HCT116 (cell line): ENCODE data around the gene HDAC2. TPM values are rescaled to one million over a fixed set of nuclear protein-coding genes. Genes with fewer than 3 reads are reported as not detected.

Experiments
- ATAC-seq: fragments of 200-7000 bp; cut with Tn5 transposase; 2 replicates; pipeline ENCODE4 v1.9.1; 2020; ENCODE audit warnings: mild to moderate bottlenecking, moderate library complexity
- BruUV-seq: library from RNA; stranded (reverse); fragments of 400-500 nt; replicated peaks from 2 replicates; lab custom pipeline; 2021; lab: Mats Ljungman, UMichigan
- CTCF ChIA-PET: fragments of 300-600 bp; sonication (Branson Sonifier 250); formaldehyde crosslinking; loops from one replicate; lab custom pipeline; 2021; ENCODE audit warnings: antibody characterized with exemption; lab: Charles Lee
- POLR2A ChIA-PET: fragments of 300-600, 350-600 bp; sonication (Branson Sonifier 250); formaldehyde crosslinking; loops from one replicate; lab custom pipeline; 2021; ENCODE audit warnings: antibody characterized with exemption; lab: Charles Lee
- RAD21 ChIA-PET, 2 experiments: fragments of 300-600 bp; sonication (Branson Sonifier 250); formaldehyde crosslinking; loops; one replicate each; lab custom pipeline; 2023; ENCODE audit warnings: low total read pairs in 2 of 2; ENCODE audit not compliant: uncharacterized antibody in 2 of 2, unreplicated experiment in 2 of 2, low non-redundant PET in 1 of 2; lab: Charles Lee
- DNase-seq: peaks from one replicate; pipeline ENCODE4 v3.0.0-alpha.2; 2010; ENCODE audit warnings: low read depth, low spot score
- H2AFZ ChIP-seq: fragments of 200-600 bp; shearing (Covaris generic), sonication (generic); 2 replicates; pipeline ENCODE4 v1.6.1; 2017; ENCODE audit warnings: low read depth, mixed run types, mixed read lengths, antibody characterized with exemption, low read length; ENCODE audit not compliant: poor library complexity, severe bottlenecking
- H3K27ac ChIP-seq: 2 replicates; pipeline ENCODE4 v1.5.1; 2012; ENCODE audit warnings: low read depth, low read length
- H3K27me3 ChIP-seq: fragments of 200-600 bp; sonication (generic); 2 replicates; pipeline ENCODE4 v1.6.1; 2016; ENCODE audit warnings: mixed run types, low read length, mixed read lengths; ENCODE audit not compliant: insufficient read depth
- H3K36me3 ChIP-seq, 2 experiments: fragments of 200-500 bp in 1 of 2; fragments of 200-600 bp in 1 of 2; sonication (Bioruptor generic) in 1 of 2; sonication (generic) in 1 of 2; 2 replicates each; pipeline versions ENCODE4 v1.5.1 to v1.6.1; 2014 to 2016; ENCODE audit warnings: low read length in 2 of 2, inconsistent platforms in 1 of 2, mixed read lengths in 1 of 2, mixed run types in 1 of 2; ENCODE audit not compliant: insufficient read depth in 2 of 2, control insufficient read depth in 1 of 2
- H3K4me1 ChIP-seq, 2 experiments: fragments of 200-600 bp in 1 of 2; sonication (generic) in 1 of 2; 2 replicates each; pipeline versions ENCODE4 v1.5.1 to v1.6.1; 2012 to 2017; ENCODE audit warnings: low read length in 2 of 2, inconsistent platforms in 1 of 2, mild to moderate bottlenecking in 1 of 2, mixed read lengths in 1 of 2, mixed run types in 1 of 2, moderate library complexity in 1 of 2; ENCODE audit not compliant: insufficient read depth in 2 of 2, control insufficient read depth in 1 of 2
- H3K4me2 ChIP-seq: fragments of 200-600 bp; sonication (generic); 2 replicates; pipeline ENCODE4 v1.6.1; 2017; ENCODE audit warnings: mixed run types, low read length, mixed read lengths
- H3K4me3 ChIP-seq, 2 experiments: fragments of 200-600 bp in 1 of 2; sonication (generic) in 1 of 2; replicated peaks in 1 of 2; 2 replicates each; pipeline ENCODE4 v1.5.1; 2011 to 2016; ENCODE audit warnings: low read length in 2 of 2, control low read depth in 1 of 2, low read depth in 1 of 2, mild to moderate bottlenecking in 1 of 2, mixed read lengths in 1 of 2, mixed run types in 1 of 2
- H3K79me2 ChIP-seq: fragments of 200-600 bp; sonication (generic); 2 replicates; pipeline ENCODE4 v1.6.1; 2017; ENCODE audit warnings: mild to moderate bottlenecking, mixed run types, low read length, moderate library complexity, mixed read lengths; ENCODE audit not compliant: insufficient read depth
- H3K9ac ChIP-seq: fragments of 200-600 bp; sonication (generic); 2 replicates; pipeline ENCODE4 v1.6.1; 2016; ENCODE audit warnings: low read length, mixed read lengths
- H3K9me2 ChIP-seq: fragments of 200-600 bp; sonication (generic), shearing (Covaris generic); 2 replicates; pipeline ENCODE4 v1.6.1; 2017; ENCODE audit warnings: mixed run types, mild to moderate bottlenecking, moderate library complexity; ENCODE audit not compliant: insufficient read depth
- H3K9me3 ChIP-seq, 2 experiments: fragments of 200-500 bp in 1 of 2; fragments of 200-600 bp in 1 of 2; sonication (Bioruptor generic) in 1 of 2; sonication (generic) in 1 of 2; 2 replicates each; pipeline ENCODE4 v1.6.1; 2014 to 2017; ENCODE audit warnings: low read length in 2 of 2, mixed read lengths in 2 of 2, inconsistent platforms in 1 of 2, low read depth in 1 of 2, mild to moderate bottlenecking in 1 of 2, mixed run types in 1 of 2, moderate library complexity in 1 of 2; ENCODE audit not compliant: control insufficient read depth in 1 of 2, insufficient read depth in 1 of 2
- H4K20me1 ChIP-seq: fragments of 200-600 bp; sonication (generic), shearing (Covaris generic); 2 replicates; pipeline ENCODE4 v1.6.1; 2017; ENCODE audit warnings: mixed run types, mild to moderate bottlenecking, moderate library complexity; ENCODE audit not compliant: insufficient read depth
- CEBPB ChIP-seq: IDR thresholded peaks from 2 replicates; pipeline ENCODE4 v1.6.1; 2012; ENCODE audit warnings: low read depth
- CTCF ChIP-seq, 3 experiments: fragments of 200-600 bp in 1 of 3; sonication (generic) in 1 of 3; IDR thresholded peaks in 2 of 3; conservative IDR thresholded peaks in 1 of 3; 2 replicates each; pipeline ENCODE4 v1.5.1; 2012 to 2017; ENCODE audit warnings: low read depth in 2 of 3, low read length in 2 of 3, antibody characterized with exemption in 1 of 3, borderline replicate concordance in 1 of 3, control low read depth in 1 of 3, mild to moderate bottlenecking in 1 of 3, mixed read lengths in 1 of 3, mixed run types in 1 of 3, moderate library complexity in 1 of 3; ENCODE audit not compliant: insufficient read depth in 1 of 3
- EZH2 ChIP-seq: fragments of 200-600 bp; sonication (generic); IDR thresholded peaks from 2 replicates; pipeline ENCODE4 v1.6.1; 2017; ENCODE audit warnings: antibody characterized with exemption, mixed run types
- FOSL1 ChIP-seq: IDR thresholded peaks from 2 replicates; pipeline ENCODE4 v1.6.1; 2012; ENCODE audit warnings: low read depth
- POLR2AphosphoS5 ChIP-seq: IDR thresholded peaks from 2 replicates; pipeline ENCODE4 v1.6.1; 2011; ENCODE audit warnings: mild to moderate bottlenecking, low read depth, low read length, moderate library complexity
- RAD21 ChIP-seq: IDR thresholded peaks from 2 replicates; pipeline ENCODE4 v1.6.1; 2012; ENCODE audit warnings: low read depth, mild to moderate bottlenecking
- ZBTB33 ChIP-seq: IDR thresholded peaks from 2 replicates; pipeline ENCODE4 v1.6.1; 2011; ENCODE audit warnings: mild to moderate bottlenecking, low read length, moderate library complexity; ENCODE audit not compliant: insufficient replicate concordance; ENCODE audit errors: extremely low read depth
- ZNF274 ChIP-seq: fragments of 200-500 bp; sonication (Bioruptor generic); IDR thresholded peaks from 2 replicates; pipeline ENCODE4 v1.6.1; 2014; ENCODE audit warnings: mild to moderate bottlenecking, low read depth, low read length, inconsistent platforms
- intact Hi-C: fragments of 100-400 bp; cut with micrococcal nuclease; formaldehyde crosslinking; loops from 2 replicates; pipeline ENCODE4 v1.10.0; 2022
- total RNA-seq: library from RNA; stranded (reverse); gene quantifications from one replicate; pipeline ENCODE4 v1.2.1, GENCODE V29; 2021; ENCODE audit not compliant: unreplicated experiment

Gene HDAC2
- total RNA-seq, 1 experiment from 2014 or later = 153 TPM

- BruUV-seq = no TSS peak
- ATAC-seq = no peak
- intact Hi-C loops = no loop called here
- Histone ChIP-seq H3K4me1 (peaks cover 37 to 57% of the 10 kb centered on the region in 2 experiments), H3K4me3 (no peak overlapping the region), H3K9me2 (no peaks in the 10 kb centered on the region), H3K4me2 (peak overlapping the region; percentile 12; the same call in 1 of the 2 replicates), H3K9me3 (no peaks in the 10 kb centered on the region), H4K20me1 (no peaks in the 10 kb centered on the region), H3K27me3 (no peaks in the 10 kb centered on the region), H3K9ac (no peak overlapping the region), H2AFZ (no peak overlapping the region), H3K36me3 (no peaks in the 10 kb centered on the region), H3K79me2 (no peaks in the 10 kb centered on the region), H3K27ac (no peak overlapping the region)
- TF ChIP-seq RAD21 = no peak
- TF ChIP-seq CEBPB = no peak
- no peak for TF ChIP-seq CTCF (IDR thresholded peaks at IDR 0.05 in 2 of 3, conservative IDR thresholded peaks at IDR 0.05 in 1 of 3; ENCODE audit: borderline replicate concordance in 1 of 3, insufficient read depth in 1 of 3, low read depth in 2 of 3, low read length in 2 of 3)
- TF ChIP-seq POLR2AphosphoS5 = no peak
- TF ChIP-seq ZNF274 = no peak
- DNase-seq = no peak
- ChIA-PET CTCF (no interaction called here), POLR2A (no interaction called here), RAD21 (no interaction called here)
Measured at GRCh38 chr6:113999284-113999683, 28.3 kb upstream of the HDAC2 start.

- CTCF ChIA-PET = no interaction called here
- H2AFZ ChIP-seq = no peak overlapping the region
- H3K79me2 ChIP-seq = no peaks in the 10 kb centered on the region
- DNase-seq (no peak), ATAC-seq (no peak)
- intact Hi-C loops = no loop called here
- H3K9ac ChIP-seq = no peak overlapping the region
- H3K9me3 ChIP-seq = no peaks in the 10 kb centered on the region
- POLR2A ChIA-PET = no interaction called here
- H3K36me3 ChIP-seq = no peaks in the 10 kb centered on the region
- H3K4me1 ChIP-seq = peaks cover 37 to 57% of the 10 kb centered on the region in 2 experiments
- RAD21 ChIA-PET = no interaction called here
- no peak overlapping the region for H3K4me3 ChIP-seq
- H3K9me2 ChIP-seq = no peaks in the 10 kb centered on the region
- H3K4me2 ChIP-seq = no peak overlapping the region
- no peak overlapping the region for H3K27ac ChIP-seq
- H4K20me1 ChIP-seq = no peaks in the 10 kb centered on the region
- TF ChIP-seq RAD21 (no peak), FOSL1 (no peak), ZBTB33 (no peak), POLR2AphosphoS5 (no peak), ZNF274 (no peak), EZH2 (no peak), CEBPB (no peak)
- TF ChIP-seq, all 23 proteins: peak for 0
- no TSS peak for BruUV-seq
- no peaks in the 10 kb centered on the region for H3K27me3 ChIP-seq
Measured at GRCh38 chr6:113998811-113999210, 27.9 kb upstream of the HDAC2 start.
